SK-N-SH (cell line): Measurements from ENCODE around the gene OR6B1. TPM values are rescaled to one million over a fixed set of nuclear protein-coding genes. Genes with fewer than 3 reads are reported as not detected.
"Not testable (repeated sequence)": the region's sequence is repeated elsewhere in the genome, so short reads cannot be mapped to it uniquely, and the experiment has no call there.

Experiments used
- CTCF ChIA-PET: fragments of 300-600, 350-600 bp; formaldehyde crosslinking; extraction: SDS; loops from one replicate; lab custom pipeline; 2021; lab: Yijun Ruan, JAX
- POLR2A ChIA-PET: fragments of 350-600 bp; sonication (Branson Sonifier 250); formaldehyde crosslinking; extraction: SDS; loops from one replicate; lab custom pipeline; 2020; ENCODE audit warnings: antibody characterized with exemption, inconsistent platforms; lab: Yijun Ruan, JAX
- DNase-seq: peaks from one replicate; pipeline ENCODE4 v3.0.0; 2012
- H2AFZ ChIP-seq: fragments of 200-600 bp; sonication (generic); 2 replicates; pipeline ENCODE4 v1.8.1; 2016; ENCODE audit warnings: antibody characterized with exemption, mild to moderate bottlenecking, low read depth
- H3F3A ChIP-seq: fragments of 200-600 bp; sonication (generic); replicated peaks from 2 replicates; pipeline ENCODE3; 2016; ENCODE audit warnings: antibody characterized with exemption, mild to moderate bottlenecking; ENCODE audit not compliant: insufficient read depth
- H3K27ac ChIP-seq, 2 experiments: fragments of 200-500 bp in 1 of 2; fragments of 200-600 bp in 1 of 2; sonication (Bioruptor generic) in 1 of 2; sonication (generic), shearing (Covaris generic) in 1 of 2; 2 replicates each; pipeline versions ENCODE4 v1.5.1 to v1.6.1; 2014 to 2016; ENCODE audit warnings: low read depth in 2 of 2, inconsistent platforms in 1 of 2, low read length in 1 of 2, mild to moderate bottlenecking in 1 of 2, mixed read lengths in 1 of 2
- H3K27me3 ChIP-seq: fragments of 200-600 bp; sonication (generic), shearing (Covaris generic); 2 replicates; pipeline ENCODE4 v1.6.1; 2016; ENCODE audit warnings: mixed run types; ENCODE audit not compliant: insufficient read depth
- H3K36me3 ChIP-seq, 2 experiments: fragments of 200-500 bp in 1 of 2; fragments of 200-600 bp in 1 of 2; sonication (Bioruptor generic) in 1 of 2; sonication (generic) in 1 of 2; replicated peaks in 1 of 2; 2 replicates each; pipeline versions ENCODE3 to v1.5.1; 2014 to 2016; ENCODE audit warnings: low read length in 1 of 2, mild to moderate bottlenecking in 1 of 2; ENCODE audit not compliant: insufficient read depth in 2 of 2, control insufficient read depth in 1 of 2
- H3K4me1 ChIP-seq, 2 experiments: fragments of 200-500 bp in 1 of 2; fragments of 200-600 bp in 1 of 2; sonication (Bioruptor generic) in 1 of 2; sonication (generic), shearing (Covaris generic) in 1 of 2; 2 replicates each; pipeline versions ENCODE4 v1.5.1 to v1.6.1; 2014 to 2016; ENCODE audit warnings: low read depth in 1 of 2, low read length in 1 of 2, mixed run types in 1 of 2; ENCODE audit not compliant: insufficient read depth in 2 of 2, control insufficient read depth in 1 of 2
- H3K4me2 ChIP-seq: fragments of 200-600 bp; sonication (generic), shearing (Covaris generic); 2 replicates; pipeline ENCODE4 v1.6.1; 2017; ENCODE audit warnings: mixed run types
- H3K4me3 ChIP-seq, 2 experiments: fragments of 200-500 bp in 1 of 2; fragments of 200-600 bp in 1 of 2; sonication (Bioruptor generic) in 1 of 2; sonication (generic), shearing (Covaris generic) in 1 of 2; 2 replicates each; pipeline versions ENCODE4 v1.5.1 to v1.8.1; 2014 to 2016; ENCODE audit warnings: low read depth in 2 of 2, inconsistent platforms in 1 of 2, low read length in 1 of 2, mild to moderate bottlenecking in 1 of 2, mixed read lengths in 1 of 2, moderate library complexity in 1 of 2
- H3K79me2 ChIP-seq: fragments of 200-600 bp; sonication (generic); 2 replicates; pipeline ENCODE4 v1.8.1; 2017; ENCODE audit warnings: mild to moderate bottlenecking; ENCODE audit not compliant: insufficient read depth
- H3K9ac ChIP-seq: fragments of 200-600 bp; sonication (generic); 2 replicates; pipeline ENCODE4 v1.6.1; 2017; ENCODE audit warnings: mixed run types
- H3K9me2 ChIP-seq: fragments of 200-600 bp; sonication (generic); 2 replicates; pipeline ENCODE4 v1.6.1; 2017; ENCODE audit warnings: mixed run types
- H3K9me3 ChIP-seq: fragments of 200-600 bp; sonication (generic); 2 replicates; pipeline ENCODE4 v1.6.1; 2017; ENCODE audit warnings: mixed run types, mild to moderate bottlenecking, moderate library complexity
- H4K20me1 ChIP-seq: fragments of 200-600 bp; sonication (generic); 2 replicates; pipeline ENCODE4 v1.6.1; 2017; ENCODE audit warnings: mild to moderate bottlenecking, mixed run types; ENCODE audit not compliant: insufficient read depth
- EZH2phosphoT487 ChIP-seq: fragments of 200-600 bp; sonication (generic); IDR thresholded peaks from 2 replicates; pipeline ENCODE4 v1.6.1; 2017; ENCODE audit warnings: low read depth, mixed run types, mild to moderate bottlenecking, antibody characterized with exemption, moderate library complexity, borderline replicate concordance
- FOXJ3 ChIP-seq: sonication (generic); formaldehyde crosslinking; IDR thresholded peaks from 2 replicates; pipeline ENCODE4 v1.5.1; 2020; ENCODE audit warnings: mild to moderate bottlenecking, missing genetic modification reagents
- GABPA ChIP-seq: IDR thresholded peaks from 2 replicates; pipeline ENCODE4 v1.4.0; 2012; ENCODE audit warnings: low read depth, mild to moderate bottlenecking
- MEF2A ChIP-seq: IDR thresholded peaks from 2 replicates; pipeline ENCODE4 v1.4.0; 2012; ENCODE audit warnings: low read depth, borderline replicate concordance
- MXI1 ChIP-seq: IDR thresholded peaks from 2 replicates; pipeline ENCODE4 v1.6.1; 2012; ENCODE audit warnings: mild to moderate bottlenecking, low read depth, low read length, improper control_type of control experiment
- NFIC ChIP-seq: IDR thresholded peaks from 2 replicates; pipeline ENCODE4 v1.4.0; 2012; ENCODE audit warnings: borderline replicate concordance
- NRF1 ChIP-seq: IDR thresholded peaks from 2 replicates; pipeline ENCODE4 v1.6.1; 2012; ENCODE audit warnings: low read depth, mild to moderate bottlenecking, low read length
- PBX3 ChIP-seq: IDR thresholded peaks from 2 replicates; pipeline ENCODE4; 2012
- RAD21 ChIP-seq: IDR thresholded peaks from 2 replicates; pipeline ENCODE4 v1.6.1; 2012; ENCODE audit warnings: mild to moderate bottlenecking, low read length
- RCOR1 ChIP-seq: fragments of 150-350 bp; IDR thresholded peaks from 2 replicates; pipeline ENCODE4 v1.6.1; 2017; ENCODE audit warnings: antibody characterized with exemption, low read length
- REST ChIP-seq: IDR thresholded peaks from 2 replicates; pipeline ENCODE4 v1.6.1; 2012; ENCODE audit warnings: mild to moderate bottlenecking, low read depth, low read length, moderate library complexity
- RXRA ChIP-seq: IDR thresholded peaks from 2 replicates; pipeline ENCODE4 v1.4.0; 2012; ENCODE audit warnings: low read depth, mild to moderate bottlenecking, borderline replicate concordance
- SIN3A ChIP-seq: IDR thresholded peaks from 2 replicates; pipeline ENCODE4 v1.6.1; 2012; ENCODE audit warnings: low read depth, mild to moderate bottlenecking, low read length, moderate library complexity, borderline replicate concordance
- SMC3 ChIP-seq: IDR thresholded peaks from 2 replicates; pipeline ENCODE4 v1.6.1; 2012; ENCODE audit warnings: low read depth, low read length, improper control_type of control experiment
- TAF1 ChIP-seq: IDR thresholded peaks from 2 replicates; pipeline ENCODE4 v1.6.1; 2012; ENCODE audit warnings: low read depth, mild to moderate bottlenecking, low read length, moderate library complexity, borderline replicate concordance
- ZBTB33 ChIP-seq: IDR thresholded peaks from 2 replicates; pipeline ENCODE4 v1.4.0; 2012; ENCODE audit warnings: low read depth, borderline replicate concordance
- WGBS: methylation state at CpG from one replicate; pipeline ENCODE4 v1.1.6; 2017; ENCODE audit warnings: low lambda C conversion rate; 5-methylcytosine and 5-hydroxymethylcytosine counted together
- polyA plus RNA-seq, 3 experiments: library from polyadenylated mRNA; depleted of rRNA; stranded (reverse); fragments of >200 nt; gene quantifications; 2 replicates each; pipeline ENCODE4 v1.2.3, GENCODE V29; 2012

Gene OR6B1
- polyA plus RNA-seq, 1 of the 3 experiments (the other 2 are of a cell fraction) = not detected

- POLR2A ChIA-PET = no interaction called here
- Histone ChIP-seq H3K4me3 (no peak overlapping the region), H4K20me1 (no peaks in the 10 kb centered on the region), H3K9me2 (no peaks in the 10 kb centered on the region), H3K4me1 (no peaks in the 10 kb centered on the region), H3K4me2 (no peak overlapping the region), H3K9ac (no peak overlapping the region), H2AFZ (no peak overlapping the region), H3K79me2 (no peaks in the 10 kb centered on the region), H3K36me3 (no peaks in the 10 kb centered on the region), H3K9me3 (no peaks in the 10 kb centered on the region), H3F3A (no peaks in the 10 kb centered on the region), H3K27me3 (no peaks in the 10 kb centered on the region; the same call in 1 of the 2 replicates), H3K27ac (no peak overlapping the region)
- TF ChIP-seq SMC3 (no peak), EZH2phosphoT487 (no peak), MEF2A (no peak), FOXJ3 (CRISPR knock-in tag) (no peak), RCOR1 (no peak), SIN3A (no peak), MXI1 (no peak), RAD21 (no peak), GABPA (no peak), NFIC (no peak), REST (no peak), RXRA (no peak), PBX3 (no peak), TAF1 (no peak), ZBTB33 (no peak), NRF1 (no peak)
- WGBS = 9% methylated on average over 2 of the region's 2 CpGs
- CTCF ChIA-PET = no interaction called here
- no peak for DNase-seq
These were observed 9.2 kb downstream of the OR6B1 start for GRCh38 chr7:144009361-144009760.

- POLR2A ChIA-PET, CTCF ChIA-PET, H3K27me3 ChIP-seq, H3K4me1 ChIP-seq, DNase-seq, H3K9ac ChIP-seq, H3K27ac ChIP-seq, H3K4me3 ChIP-seq, H3K9me2 ChIP-seq, H3K79me2 ChIP-seq, H3K4me2 ChIP-seq, H3F3A ChIP-seq, H4K20me1 ChIP-seq, H3K9me3 ChIP-seq, H2AFZ ChIP-seq, H3K36me3 ChIP-seq: not testable (repeated sequence)
These were observed 9.9 kb downstream of the OR6B1 start for GRCh38 chr7:144010061-144010460.

- DNase-seq, H2AFZ ChIP-seq, H3F3A ChIP-seq, H3K4me3 ChIP-seq, H3K36me3 ChIP-seq, H3K9me2 ChIP-seq, H4K20me1 ChIP-seq, H3K27me3 ChIP-seq, H3K4me1 ChIP-seq, H3K27ac ChIP-seq, POLR2A ChIA-PET, H3K9ac ChIP-seq, H3K4me2 ChIP-seq, H3K79me2 ChIP-seq, H3K9me3 ChIP-seq: not testable (repeated sequence)
- CTCF ChIA-PET = interaction anchor here (1.6 kb wide), 1 partner anchor 278 kb away, joined by 3 read pairs; no protein-coding TSS in a partner anchor
- WGBS = 6% methylated on average over 1 of the region's 1 CpG
These were observed 10.7 kb downstream of the OR6B1 start for GRCh38 chr7:144010821-144011220.
